ENCODE measurements around the gene PAX7.
"Not testable (repeated sequence)": the region's sequence is repeated elsewhere in the genome, so short reads cannot be mapped to it uniquely, and the experiment has no call there.

PAX7 gene

GRCh38 chr1:18687273-18687672 is 56.6 kb downstream of the PAX7 start:
- Histone ChIP-seq H3K4me3 (replicated peaks; ENCODE audit: low read depth, low read length) (no peak overlapping the region), H3K27me3 (replicated peaks; ENCODE audit: control insufficient read depth, insufficient read depth, low read length) (no peaks in the 10 kb centered on the region; the same call in none of the 2 replicates), H3K36me3 (ENCODE audit: control insufficient read depth, insufficient read depth, low read length) (no peaks in the 10 kb centered on the region)
- DNase-seq (ENCODE audit: extremely low read depth, insufficient read length) = no peak
- TF ChIP-seq, protein P1, sequence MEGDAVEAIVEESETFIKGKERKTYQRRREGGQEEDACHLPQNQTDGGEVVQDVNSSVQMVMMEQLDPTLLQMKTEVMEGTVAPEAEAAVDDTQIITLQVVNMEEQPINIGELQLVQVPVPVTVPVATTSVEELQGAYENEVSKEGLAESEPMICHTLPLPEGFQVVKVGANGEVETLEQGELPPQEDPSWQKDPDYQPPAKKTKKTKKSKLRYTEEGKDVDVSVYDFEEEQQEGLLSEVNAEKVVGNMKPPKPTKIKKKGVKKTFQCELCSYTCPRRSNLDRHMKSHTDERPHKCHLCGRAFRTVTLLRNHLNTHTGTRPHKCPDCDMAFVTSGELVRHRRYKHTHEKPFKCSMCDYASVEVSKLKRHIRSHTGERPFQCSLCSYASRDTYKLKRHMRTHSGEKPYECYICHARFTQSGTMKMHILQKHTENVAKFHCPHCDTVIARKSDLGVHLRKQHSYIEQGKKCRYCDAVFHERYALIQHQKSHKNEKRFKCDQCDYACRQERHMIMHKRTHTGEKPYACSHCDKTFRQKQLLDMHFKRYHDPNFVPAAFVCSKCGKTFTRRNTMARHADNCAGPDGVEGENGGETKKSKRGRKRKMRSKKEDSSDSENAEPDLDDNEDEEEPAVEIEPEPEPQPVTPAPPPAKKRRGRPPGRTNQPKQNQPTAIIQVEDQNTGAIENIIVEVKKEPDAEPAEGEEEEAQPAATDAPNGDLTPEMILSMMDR (IDR thresholded peaks at IDR 0.05; ENCODE audit: insufficient read depth, low read length, poor library complexity, severe bottlenecking) = no peak

- DNase-seq (ENCODE audit: extremely low read depth, insufficient read length) = no peak
- no peaks in the 10 kb centered on the region for H3K27me3 ChIP-seq (replicated peaks; ENCODE audit: control insufficient read depth, insufficient read depth, low read length)
- H3K4me3 ChIP-seq (replicated peaks; ENCODE audit: low read depth, low read length) = no peak overlapping the region
- TF ChIP-seq, protein P1 (IDR thresholded peaks at IDR 0.05; ENCODE audit: insufficient read depth, low read length, poor library complexity, severe bottlenecking) = no peak
- no peaks in the 10 kb centered on the region for H3K36me3 ChIP-seq (ENCODE audit: control insufficient read depth, insufficient read depth, low read length)
These were observed 61.0 kb downstream of the PAX7 start for GRCh38 chr1:18691648-18692047.

DNA sequence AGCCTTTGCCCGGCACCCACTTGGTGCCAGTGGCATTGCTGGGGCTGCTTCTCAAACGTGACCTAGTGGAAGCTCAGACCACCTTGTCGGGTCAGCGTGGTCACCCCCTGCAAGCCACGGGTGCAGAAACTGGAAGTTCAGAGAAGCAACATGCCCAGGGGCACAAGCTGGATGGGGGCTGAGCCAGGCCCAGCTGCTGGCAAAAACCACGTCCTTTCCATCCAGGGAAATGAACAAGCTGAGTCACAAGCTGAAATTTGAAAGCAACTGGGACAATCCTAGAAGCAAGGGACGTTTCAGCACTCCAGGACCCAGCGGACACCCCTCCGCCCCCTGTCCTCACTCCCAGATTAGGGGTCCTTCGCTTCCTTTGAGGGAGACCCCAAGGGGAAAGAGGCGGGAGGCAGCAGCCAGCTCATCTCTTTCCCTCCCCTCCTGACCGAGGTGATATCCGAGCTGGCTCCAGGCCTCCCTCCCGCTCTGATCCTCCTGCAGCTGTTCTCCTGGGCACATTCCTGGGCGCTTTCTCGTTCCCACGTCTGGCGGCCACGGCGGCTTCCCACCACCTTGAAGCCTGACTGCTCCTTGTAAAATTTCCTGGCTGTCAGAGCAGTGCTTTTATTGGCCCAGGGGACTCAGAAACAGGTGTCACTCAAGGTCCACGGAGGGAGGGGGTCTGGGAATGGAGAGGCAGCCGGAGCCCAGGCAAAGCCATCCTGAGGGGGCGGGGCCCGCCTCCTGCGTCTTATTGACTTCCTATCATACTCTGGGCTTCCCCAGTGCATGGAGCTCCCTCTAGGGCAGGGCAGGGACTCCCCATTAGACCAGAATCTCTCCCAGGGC is 62.8 kb downstream of the PAX7 start:
- Histone ChIP-seq H3K27me3 (replicated peaks; ENCODE audit: control insufficient read depth, insufficient read depth, low read length) (peaks cover 2% of the 10 kb centered on the region), H3K36me3 (ENCODE audit: control insufficient read depth, insufficient read depth, low read length) (no peaks in the 10 kb centered on the region), H3K4me3 (replicated peaks; ENCODE audit: low read depth, low read length) (no peak overlapping the region)
- DNase-seq (ENCODE audit: extremely low read depth, insufficient read length) = no peak
- TF ChIP-seq, protein P1 (IDR thresholded peaks at IDR 0.05; ENCODE audit: insufficient read depth, low read length, poor library complexity, severe bottlenecking) = no peak

DNA sequence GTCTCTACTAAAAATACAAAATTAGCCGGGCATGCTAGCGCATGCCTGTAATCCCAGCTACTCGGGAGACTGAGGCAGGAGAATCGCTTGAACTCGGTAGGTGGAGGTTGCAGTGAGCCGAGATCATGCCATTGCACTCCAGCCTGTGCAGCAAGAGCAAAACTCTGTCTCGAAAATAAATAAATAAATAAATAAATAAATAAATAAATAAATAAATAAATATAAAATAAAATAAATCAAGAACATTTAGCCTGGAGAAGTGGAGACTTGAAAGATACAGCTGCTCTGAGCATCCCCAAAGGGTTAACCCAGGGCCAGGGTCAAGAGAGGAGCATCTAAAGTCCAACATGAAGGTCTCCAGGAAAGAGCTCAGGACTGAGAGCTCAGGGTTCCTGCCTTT is 63.6 kb downstream of the PAX7 start:
- DNase-seq (ENCODE audit: extremely low read depth, insufficient read length); H3K27me3 ChIP-seq (replicated peaks; ENCODE audit: control insufficient read depth, insufficient read depth, low read length); H3K4me3 ChIP-seq (replicated peaks; ENCODE audit: low read depth, low read length); H3K36me3 ChIP-seq (ENCODE audit: control insufficient read depth, insufficient read depth, low read length): not testable (repeated sequence)

DNA sequence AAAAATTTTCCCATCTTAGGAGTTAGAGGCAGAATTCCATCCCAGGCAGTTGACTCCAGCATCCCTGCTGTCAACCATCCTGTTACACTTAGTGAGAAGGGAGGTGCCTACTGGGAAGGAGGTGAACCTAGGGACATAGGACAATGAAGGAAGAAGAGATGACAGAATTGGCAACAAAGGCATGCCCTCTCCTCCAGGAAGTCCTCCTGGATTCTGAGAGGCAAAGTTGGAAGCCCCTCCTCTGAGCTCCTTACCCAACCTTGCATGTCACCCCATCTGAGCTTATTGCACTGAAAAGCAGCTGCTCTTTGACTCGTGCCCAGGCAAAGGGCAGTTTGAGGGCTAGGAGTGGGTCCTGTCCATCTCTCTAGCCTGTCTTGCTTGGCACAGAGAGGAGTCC is 66.9 kb downstream of the PAX7 start:
- no peak overlapping the region for H3K4me3 ChIP-seq (replicated peaks; ENCODE audit: low read depth, low read length)
- DNase-seq (ENCODE audit: extremely low read depth, insufficient read length) = no peak
- H3K36me3 ChIP-seq (ENCODE audit: control insufficient read depth, insufficient read depth, low read length) = no peaks in the 10 kb centered on the region
- H3K27me3 ChIP-seq (replicated peaks; ENCODE audit: control insufficient read depth, insufficient read depth, low read length) = peaks cover 2% of the 10 kb centered on the region
- TF ChIP-seq, protein P1 (IDR thresholded peaks at IDR 0.05; ENCODE audit: insufficient read depth, low read length, poor library complexity, severe bottlenecking) = no peak

DNA sequence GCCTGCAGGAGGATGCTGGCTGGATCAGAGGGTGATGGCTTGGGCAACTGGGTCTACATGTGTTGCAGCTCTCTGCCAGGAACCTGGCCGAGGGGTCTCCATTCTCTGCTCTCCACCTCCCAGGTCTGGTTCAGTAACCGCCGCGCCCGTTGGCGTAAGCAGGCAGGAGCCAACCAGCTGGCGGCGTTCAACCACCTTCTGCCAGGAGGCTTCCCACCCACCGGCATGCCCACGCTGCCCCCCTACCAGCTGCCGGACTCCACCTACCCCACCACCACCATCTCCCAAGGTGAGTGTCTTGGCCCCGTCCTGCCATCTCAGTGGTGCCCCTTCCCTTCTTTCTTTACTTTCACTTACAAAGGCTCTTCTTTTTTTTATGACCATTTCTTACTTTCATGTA is 69.9 kb downstream of the PAX7 start:
- no peak for DNase-seq (ENCODE audit: extremely low read depth, insufficient read length)
- no peaks in the 10 kb centered on the region for H3K36me3 ChIP-seq (ENCODE audit: control insufficient read depth, insufficient read depth, low read length)
- TF ChIP-seq, protein P1 (IDR thresholded peaks at IDR 0.05; ENCODE audit: insufficient read depth, low read length, poor library complexity, severe bottlenecking) = no peak
- peaks cover 2% of the 10 kb centered on the region for H3K27me3 ChIP-seq (replicated peaks; ENCODE audit: control insufficient read depth, insufficient read depth, low read length)
- H3K4me3 ChIP-seq (replicated peaks; ENCODE audit: low read depth, low read length) = no peak overlapping the region

Measured in GM06990 (cell line).